Type B pancreatic cell (in vitro differentiated cells): ENCODE data around the gene SSBP3. TPM values are rescaled to one million over a fixed set of nuclear protein-coding genes. Genes with fewer than 3 reads are reported as not detected.

ENCODE experiments used
- DNase-seq: peaks from one replicate; pipeline ENCODE4 v3.0.0; 2021; ENCODE audit warnings: mixed read lengths; ENCODE audit not compliant: unreplicated experiment; ENCODE audit errors: extremely low spot score
- H3K27ac Mint-ChIP-seq: 2 replicates; pipeline ENCODE4 v1.8.0; 2021; ENCODE audit warnings: mild to moderate bottlenecking, mixed read lengths
- H3K27me3 Mint-ChIP-seq: 2 replicates; pipeline ENCODE4 v1.8.0; 2021; ENCODE audit warnings: mixed read lengths
- H3K36me3 Mint-ChIP-seq: 2 replicates; pipeline ENCODE4 v1.8.0; 2021; ENCODE audit warnings: mixed read lengths
- H3K4me1 Mint-ChIP-seq: one replicate; pipeline ENCODE4 v1.8.0; 2021; ENCODE audit warnings: mixed read lengths; ENCODE audit not compliant: unreplicated experiment
- H3K4me3 Mint-ChIP-seq: 2 replicates; pipeline ENCODE4 v1.8.0; 2021; ENCODE audit warnings: mild to moderate bottlenecking, mixed read lengths
- H3K9me3 Mint-ChIP-seq: 2 replicates; pipeline ENCODE4 v1.8.0; 2021; ENCODE audit warnings: mixed read lengths
- CTCF ChIP-seq: fragments of 200-600 bp; sonication (generic); conservative IDR thresholded peaks from 2 replicates; pipeline ENCODE4 v1.5.0; 2021; ENCODE audit warnings: antibody characterized with exemption, mild to moderate bottlenecking
- total RNA-seq: library from RNA; stranded (reverse); gene quantifications from 2 replicates; pipeline ENCODE4 v1.2.1, GENCODE V29; 2021; ENCODE audit warnings: low replicate concordance

Gene SSBP3
- total RNA-seq, 1 donor from 2014 or later = 129 TPM

- Mint-ChIP-seq H3K4me3 (no peak overlapping the region), H3K9me3 (no peaks in the 10 kb centered on the region), H3K27me3 (no peaks in the 10 kb centered on the region), H3K27ac (peak overlapping the region; percentile 43), H3K4me1 (peaks cover 68% of the 10 kb centered on the region), H3K36me3 (peaks cover 18% of the 10 kb centered on the region)
- no peak for DNase-seq
- TF ChIP-seq CTCF = no peak
Measured at GRCh38 chr1:54340434-54340833, 65.8 kb downstream of the SSBP3 start.

GRCh38 chr1:54339126-54339525 lies 67.1 kb downstream of the SSBP3 start:
- peaks cover 76% of the 10 kb centered on the region for H3K4me1 Mint-ChIP-seq
- H3K27ac Mint-ChIP-seq = no peak overlapping the region
- DNase-seq = no peak
- no peak overlapping the region for H3K4me3 Mint-ChIP-seq
- no peaks in the 10 kb centered on the region for H3K27me3 Mint-ChIP-seq
- H3K36me3 Mint-ChIP-seq = peaks cover 17% of the 10 kb centered on the region
- TF ChIP-seq CTCF = no peak
- no peaks in the 10 kb centered on the region for H3K9me3 Mint-ChIP-seq

GRCh38 chr1:54338464-54338863 lies 67.7 kb downstream of the SSBP3 start:
- H3K9me3 Mint-ChIP-seq = no peaks in the 10 kb centered on the region
- H3K4me1 Mint-ChIP-seq = peaks cover 72% of the 10 kb centered on the region
- H3K36me3 Mint-ChIP-seq = peaks cover 17% of the 10 kb centered on the region

GRCh38 chr1:54337928-54338327 lies 68.3 kb downstream of the SSBP3 start:
- H3K9me3 Mint-ChIP-seq = no peaks in the 10 kb centered on the region
- no peak for TF ChIP-seq CTCF
- H3K36me3 Mint-ChIP-seq = peaks cover 17% of the 10 kb centered on the region
- H3K4me3 Mint-ChIP-seq = no peak overlapping the region
- H3K27ac Mint-ChIP-seq = peak overlapping the region; percentile 61
- peaks cover 72% of the 10 kb centered on the region for H3K4me1 Mint-ChIP-seq
- no peaks in the 10 kb centered on the region for H3K27me3 Mint-ChIP-seq
- no peak for DNase-seq

More at GRCh38 chr1:54338464-54338863, 67.7 kb downstream of the SSBP3 start:
- H3K4me3 Mint-ChIP-seq = no peak overlapping the region
- DNase-seq = no peak
- TF ChIP-seq CTCF = no peak
- peak overlapping the region; percentile 61 for H3K27ac Mint-ChIP-seq
- no peaks in the 10 kb centered on the region for H3K27me3 Mint-ChIP-seq

- Mint-ChIP-seq H3K4me3 (no peak overlapping the region), H3K36me3 (peaks cover 17% of the 10 kb centered on the region), H3K27me3 (no peaks in the 10 kb centered on the region), H3K4me1 (peaks cover 69% of the 10 kb centered on the region), H3K9me3 (no peaks in the 10 kb centered on the region), H3K27ac (no peak overlapping the region)
- TF ChIP-seq CTCF = no peak
- DNase-seq = no peak
Measured at GRCh38 chr1:54337034-54337433, 69.2 kb downstream of the SSBP3 start.

- no peak for TF ChIP-seq CTCF
- Mint-ChIP-seq H3K27ac (no peak overlapping the region), H3K4me1 (peaks cover 71% of the 10 kb centered on the region), H3K9me3 (no peaks in the 10 kb centered on the region), H3K36me3 (peaks cover 11% of the 10 kb centered on the region), H3K4me3 (no peak overlapping the region), H3K27me3 (no peaks in the 10 kb centered on the region)
- no peak for DNase-seq
Measured at GRCh38 chr1:54336116-54336515, 70.1 kb downstream of the SSBP3 start.
